ENCODE data around the gene MED13L.

The MED13L gene

GRCh38 chr12:116076399-116076798, 201.1 kb downstream of the MED13L start:
- no peak for DNase-seq

DNA sequence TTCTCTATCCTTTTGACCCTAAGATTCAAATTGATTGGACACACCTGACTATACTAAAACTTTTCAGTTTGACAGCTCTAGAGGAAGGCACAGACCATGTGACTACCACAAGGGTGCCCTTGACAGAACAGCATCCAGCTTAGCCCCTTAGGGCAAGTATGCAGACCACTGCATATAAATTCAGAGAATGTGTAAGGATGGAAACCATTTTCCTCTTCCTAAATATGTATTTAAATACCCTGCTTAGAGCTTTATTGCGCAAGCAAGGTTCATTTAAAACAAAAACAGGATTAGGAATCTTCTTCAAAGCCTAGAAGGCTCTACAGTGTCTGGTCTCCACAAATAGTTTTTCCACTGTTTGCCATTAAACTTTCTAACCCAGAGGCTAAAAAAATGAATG, 202.8 kb downstream of the MED13L start:
- DNase-seq = no peak

GRCh38 chr12:116071555-116072230, 205.8 kb downstream of the MED13L start:
- no peak for DNase-seq

- DNase-seq = no peak
Observed at GRCh38 chr12:116070444-116070843, 207.0 kb downstream of the MED13L start.

DNA sequence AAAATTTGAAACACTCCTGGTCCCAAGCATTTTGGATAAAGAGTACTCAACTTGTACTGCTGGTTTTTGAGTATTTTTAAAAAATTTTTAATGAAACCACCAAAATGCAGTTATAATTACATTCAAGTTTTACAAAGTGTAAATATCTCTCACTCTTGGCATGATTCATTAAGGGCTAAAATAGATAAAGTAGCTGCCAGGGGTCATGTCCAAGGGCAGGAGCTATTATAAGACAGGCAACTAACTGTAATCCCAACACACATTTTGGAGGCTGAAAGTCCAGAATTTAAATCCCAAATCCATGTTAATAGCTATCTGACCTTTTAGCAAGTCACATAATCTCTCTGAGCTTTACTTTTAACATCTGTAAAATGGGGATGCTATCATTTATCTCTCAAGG, 207.6 kb downstream of the MED13L start:
- DNase-seq = no peak

DNA sequence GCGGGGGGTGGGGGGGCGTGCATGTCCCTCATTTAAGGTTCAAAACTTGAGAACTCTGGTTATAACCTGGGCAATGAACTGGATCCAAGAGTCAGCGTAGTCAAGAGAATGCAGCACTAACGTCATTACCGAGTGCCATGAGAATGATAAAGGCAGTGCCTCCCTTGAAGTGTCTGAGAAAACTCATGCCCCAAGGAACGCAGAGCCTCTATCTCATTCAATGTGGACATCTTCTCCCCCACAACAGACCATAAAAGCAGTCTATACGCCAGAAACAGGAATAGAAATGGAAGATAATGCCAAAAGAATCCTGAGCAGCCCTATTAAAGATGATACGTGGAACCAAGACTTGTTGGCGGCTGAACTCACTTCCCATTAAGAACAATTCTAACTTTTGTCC, 208.6 kb downstream of the MED13L start:
- DNase-seq = no peak

DNA sequence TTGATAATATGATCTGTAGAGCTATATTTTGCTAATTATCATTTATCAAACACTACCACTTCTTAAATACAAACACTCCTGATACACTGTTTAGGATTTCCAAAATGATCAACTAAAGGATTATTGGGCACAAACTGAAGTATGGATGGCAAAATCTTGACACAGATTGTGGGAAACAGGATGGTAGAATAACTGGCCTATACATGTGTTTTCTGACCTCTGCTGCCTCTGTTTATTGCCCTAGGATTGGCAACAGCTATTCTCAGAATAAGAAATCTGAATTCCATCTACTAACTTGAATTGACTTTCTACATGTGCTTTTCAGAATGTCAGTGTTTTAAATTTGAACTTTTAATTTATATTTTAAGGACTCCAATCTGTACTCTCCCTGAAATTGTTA, 209.1 kb downstream of the MED13L start:
- DNase-seq = no peak

- no peak for DNase-seq
Observed at GRCh38 chr12:116067892-116068291, 209.6 kb downstream of the MED13L start.

DNA sequence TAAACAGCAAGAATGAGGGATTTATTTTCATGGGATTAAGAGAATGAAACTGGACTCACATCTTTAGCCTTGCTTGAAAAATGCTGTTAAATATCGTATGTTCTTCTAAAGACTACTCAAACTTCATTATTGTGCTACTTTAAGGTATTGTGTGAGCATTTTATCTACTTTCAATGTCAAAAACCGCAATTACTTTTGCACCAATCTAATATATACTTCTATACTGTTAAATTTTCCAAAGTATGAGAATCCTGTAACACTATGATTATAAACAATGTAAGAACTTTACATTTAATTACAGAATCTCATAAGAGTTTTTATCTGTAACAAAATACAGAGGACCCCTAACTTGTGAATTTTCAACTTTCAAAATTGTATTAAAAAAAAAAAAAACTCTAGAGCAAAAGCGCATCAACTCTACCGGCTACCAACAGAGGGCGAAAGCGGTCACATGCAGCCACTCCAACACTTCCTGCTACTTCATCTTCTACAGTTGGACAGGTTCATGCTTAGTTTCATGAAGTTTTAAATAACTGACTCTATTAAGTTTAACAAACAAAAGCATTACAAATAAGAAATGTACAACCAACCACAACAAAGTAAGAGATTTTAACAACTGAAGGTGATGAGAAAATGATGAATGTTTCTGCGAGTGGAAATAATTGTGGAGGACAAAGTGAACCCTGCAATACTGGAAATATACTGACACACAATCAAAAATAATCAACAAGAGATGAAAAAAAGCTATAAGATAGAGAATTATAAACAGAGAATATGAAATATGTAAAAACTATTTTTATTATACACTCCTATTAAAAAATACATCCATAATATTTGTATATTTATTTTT, 210.9 kb downstream of the MED13L start:
- peak in 1 of 2 experiments; percentile 61 for DNase-seq

GRCh38 chr12:116065606-116066005, 211.9 kb downstream of the MED13L start:
- no peak for DNase-seq

GRCh38 chr12:116064493-116064892, 213.0 kb downstream of the MED13L start:
- DNase-seq = no peak

DNA sequence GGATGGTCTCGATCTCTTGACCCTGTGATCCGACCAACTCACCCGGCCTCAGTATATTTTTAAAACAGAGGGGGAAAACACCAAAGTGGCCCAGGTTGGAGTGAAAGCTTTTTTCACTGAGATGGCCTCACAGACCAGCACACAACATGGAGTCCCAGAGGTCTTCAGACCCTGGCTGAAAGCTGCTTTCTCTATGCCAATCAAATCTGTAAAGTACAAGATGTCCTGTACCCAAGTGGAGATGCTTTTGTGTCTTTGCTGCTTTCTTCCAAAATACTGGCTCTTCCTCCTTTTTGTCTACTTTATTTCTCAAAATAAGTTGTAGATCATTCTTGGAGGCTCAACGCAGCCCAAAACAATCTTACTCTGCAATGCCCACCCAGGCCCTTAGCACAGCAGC, 214.8 kb downstream of the MED13L start:
- no peak for DNase-seq

DNA sequence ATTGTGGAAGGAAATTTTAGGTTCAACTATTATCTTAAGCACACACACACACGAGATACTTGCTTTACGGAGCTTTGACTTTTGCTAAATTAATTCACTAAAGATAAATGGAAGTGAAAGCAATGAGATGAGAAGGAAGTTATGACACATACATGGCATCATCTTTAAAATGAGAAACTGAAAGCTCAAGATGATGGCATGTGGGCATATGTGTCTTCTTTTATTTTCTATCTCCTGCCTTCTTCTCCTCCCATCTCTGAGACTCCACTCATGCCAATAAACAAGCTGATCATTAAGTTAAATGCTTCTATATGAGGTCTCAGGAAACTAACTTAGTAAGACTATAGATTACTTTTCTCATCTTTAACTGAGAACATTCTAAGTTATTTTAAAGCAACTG, 216.7 kb downstream of the MED13L start:
- DNase-seq = no peak

- no peak for DNase-seq
Observed at GRCh38 chr12:116059904-116060303, 217.6 kb downstream of the MED13L start.

- DNase-seq = no peak
Observed at GRCh38 chr12:116058574-116058973, 218.9 kb downstream of the MED13L start.

DNA sequence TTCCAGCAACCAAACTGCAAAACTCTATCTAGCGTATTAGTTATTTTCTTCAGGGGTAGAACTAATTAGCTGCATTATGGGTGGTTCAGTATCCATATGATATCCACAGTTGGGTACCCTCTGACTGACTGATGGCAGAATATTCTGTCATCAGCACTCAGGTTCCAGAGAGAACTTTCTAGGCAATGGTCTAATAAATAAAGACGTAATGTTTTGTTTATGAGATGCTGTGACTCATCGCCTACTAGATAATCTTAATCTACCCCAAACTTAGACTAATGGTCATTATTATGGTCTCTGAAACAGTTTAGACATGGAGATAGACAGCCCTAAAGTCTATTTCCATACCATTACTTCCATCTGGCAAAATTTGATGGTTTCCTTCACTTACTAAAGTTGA, 220.1 kb downstream of the MED13L start:
- no peak for DNase-seq

- DNase-seq = no peak
Observed at GRCh38 chr12:116055895-116056607, 221.4 kb downstream of the MED13L start.

- DNase-seq = no peak
Observed at GRCh38 chr12:116054280-116054679, 223.2 kb downstream of the MED13L start.

- no peak for DNase-seq
Observed at GRCh38 chr12:116053479-116054200, 223.9 kb downstream of the MED13L start.

DNA sequence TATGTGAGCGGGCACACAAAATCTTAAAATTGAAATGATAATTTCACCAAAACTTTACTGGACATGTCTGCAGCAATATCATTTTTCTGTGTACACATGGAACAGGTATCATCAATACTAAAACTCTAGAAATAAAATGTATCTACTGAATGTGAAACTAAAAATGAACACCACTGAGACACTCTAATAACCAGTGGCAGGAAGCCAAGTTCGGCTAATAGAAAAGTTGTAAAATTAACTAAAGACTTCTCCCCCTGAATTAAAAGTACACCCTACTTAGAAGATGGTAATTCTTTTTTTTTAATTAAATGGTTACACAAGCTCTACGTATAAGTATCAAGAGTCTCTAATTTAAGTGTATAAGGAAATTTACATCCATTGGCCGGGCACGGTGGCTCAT, 227.2 kb downstream of the MED13L start:
- DNase-seq = no peak

DNA sequence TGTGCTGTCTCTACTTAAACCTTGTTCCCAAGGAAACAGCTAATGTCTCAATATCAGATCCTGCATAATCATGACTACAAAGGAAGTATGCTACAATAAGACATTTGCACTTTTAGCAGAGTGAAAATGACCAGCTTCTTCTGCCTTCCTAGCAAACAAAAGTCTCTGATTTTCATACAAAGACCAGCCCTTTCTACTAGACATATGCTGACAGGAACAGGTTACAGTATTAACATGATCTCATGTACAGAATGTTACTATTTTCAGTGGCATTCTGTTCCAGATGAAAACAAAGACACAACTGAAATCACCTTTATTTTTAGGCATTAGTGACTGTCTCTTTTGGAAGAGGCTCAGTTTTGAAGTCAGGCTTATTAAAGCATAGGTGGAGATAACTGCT, 228.6 kb downstream of the MED13L start:
- no peak for DNase-seq

DNA sequence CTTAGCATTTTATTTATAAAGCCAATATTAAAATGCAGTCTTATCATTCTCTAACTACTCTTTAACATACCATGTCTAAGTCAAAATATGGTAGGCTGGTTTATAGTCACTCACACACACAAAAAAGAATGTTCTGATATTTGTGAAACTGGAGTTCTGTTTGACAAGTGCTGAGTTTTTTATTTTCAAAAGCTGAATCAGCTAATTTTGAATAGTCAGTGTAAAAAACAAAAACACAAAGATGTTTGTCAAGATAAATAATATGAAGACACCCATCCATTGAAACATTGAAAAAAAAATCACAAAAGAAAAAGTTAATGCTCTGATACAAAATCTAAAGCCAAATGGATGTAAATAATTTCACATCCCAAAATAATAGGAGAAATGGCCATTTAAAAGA, 231.5 kb downstream of the MED13L start:
- no peak for DNase-seq

- no peak for DNase-seq
Observed at GRCh38 chr12:116045150-116045549, 232.3 kb downstream of the MED13L start.

Measured in SW 1271 (cell line).